Ovary (tissue), 3 donors: ENCODE measurements around the gene CATSPER4.

Experiments used
- CTCF ChIP-seq, 3 donors: fragments of 450-650 bp in 2 of 3; fragments of 200-600 bp in 1 of 3; IDR thresholded peaks; one replicate each; pipeline versions ENCODE4 v1.5.1 to v1.8.0; 2016 to 2022; ENCODE audit warnings: antibody characterized with exemption in 3 of 3, mild to moderate bottlenecking in 1 of 3
- EP300 ChIP-seq: sonication (generic); formaldehyde crosslinking; IDR thresholded peaks from one replicate; pipeline ENCODE4 v1.6.1; 2017; ENCODE audit warnings: antibody characterized with exemption
- POLR2A ChIP-seq: fragments of 450-650 bp; IDR thresholded peaks from one replicate; pipeline ENCODE4 v1.6.1; 2017; ENCODE audit warnings: antibody characterized with exemption, mild to moderate bottlenecking, moderate library complexity
- donor health status: DM: no; HTN: no; CAD: no.

DNA sequence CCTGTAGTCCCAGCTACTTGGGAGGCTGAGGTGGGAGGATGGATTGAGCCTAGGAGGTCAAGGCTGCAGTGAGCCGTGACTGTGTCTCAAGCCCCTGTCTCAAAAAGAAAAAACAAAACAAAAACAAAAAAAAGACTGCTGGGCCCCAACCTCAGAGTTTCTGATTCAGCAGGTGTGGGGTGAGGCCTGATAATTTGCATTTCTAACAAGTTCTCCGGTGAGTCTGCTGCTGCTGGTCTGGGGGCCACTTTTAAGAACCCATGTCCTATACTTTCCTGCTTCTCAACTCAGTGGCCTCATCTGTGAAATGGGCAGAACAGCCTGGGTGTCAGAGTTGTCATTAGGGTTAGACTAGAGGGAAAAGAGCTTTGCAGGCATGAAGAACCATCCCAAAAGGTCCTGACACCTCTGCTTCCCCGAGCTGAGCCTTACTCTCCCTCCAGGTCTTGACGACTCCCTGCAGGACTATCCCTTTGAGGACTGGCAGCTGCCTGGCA is 10.3 kb upstream of the CATSPER4 start:
- TF ChIP-seq CTCF (IDR thresholded peaks at IDR 0.05) (no peak), EP300 (no peak), POLR2A (no peak)
